Loucy (cell line): ENCODE data around the gene KRTAP10-9.

Experiments
- H2AFZ ChIP-seq: fragments of 200-600 bp; sonication (generic); 2 replicates; pipeline ENCODE4 v1.6.0; 2016; ENCODE audit warnings: antibody characterized with exemption, mild to moderate bottlenecking, low read length, moderate library complexity
- H3F3A ChIP-seq: fragments of 200-600 bp; 2 replicates; pipeline ENCODE4 v1.6.0; 2016; ENCODE audit warnings: antibody characterized with exemption, low read depth, mild to moderate bottlenecking
- H3K27me3 ChIP-seq: fragments of 200-600 bp; sonication (generic); 2 replicates; pipeline ENCODE4 v1.6.1; 2014; ENCODE audit warnings: low read length, mild to moderate bottlenecking; ENCODE audit not compliant: insufficient read depth, poor library complexity, severe bottlenecking
- H3K36me3 ChIP-seq: fragments of 200-600 bp; sonication (generic); 2 replicates; pipeline ENCODE4 v1.6.1; 2016; ENCODE audit warnings: low read length; ENCODE audit not compliant: insufficient read depth
- H3K4me1 ChIP-seq: fragments of 200-600 bp; sonication (generic); 2 replicates; pipeline ENCODE4 v1.5.1; 2014; ENCODE audit warnings: low read length, mild to moderate bottlenecking; ENCODE audit not compliant: insufficient read depth, poor library complexity, severe bottlenecking
- H3K4me2 ChIP-seq: fragments of 200-600 bp; sonication (generic); 2 replicates; pipeline ENCODE4 v1.6.0; 2014; ENCODE audit warnings: antibody characterized with exemption, low read length, low read depth, mild to moderate bottlenecking; ENCODE audit not compliant: poor library complexity, severe bottlenecking
- H3K4me3 ChIP-seq: fragments of 200-600 bp; sonication (generic); 2 replicates; pipeline ENCODE4 v1.5.1; 2014; ENCODE audit warnings: low read length, mild to moderate bottlenecking, mixed read lengths; ENCODE audit not compliant: poor library complexity, severe bottlenecking
- H3K79me2 ChIP-seq: fragments of 200-600 bp; sonication (generic); 2 replicates; pipeline ENCODE4 v1.6.1; 2014; ENCODE audit warnings: low read length; ENCODE audit not compliant: insufficient read depth
- H3K9ac ChIP-seq: fragments of 200-600 bp; sonication (generic); 2 replicates; pipeline ENCODE4 v1.6.0; 2014; ENCODE audit warnings: mild to moderate bottlenecking, low read depth, low read length, moderate library complexity; ENCODE audit not compliant: poor library complexity, severe bottlenecking
- H3K9me2 ChIP-seq: fragments of 200-600 bp; sonication (generic); replicated peaks from 2 replicates; pipeline ENCODE4 v1.6.1; 2016; ENCODE audit warnings: low read depth, low read length, mixed read lengths
- H3K9me3 ChIP-seq: fragments of 200-600 bp; sonication (generic); 2 replicates; pipeline ENCODE4 v1.6.1; 2014; ENCODE audit warnings: mild to moderate bottlenecking, antibody characterized with exemption, low read length, low read depth; ENCODE audit not compliant: insufficient read depth
- H4K20me1 ChIP-seq: fragments of 200-600 bp; sonication (generic); 2 replicates; pipeline ENCODE4 v1.6.0; 2014; ENCODE audit warnings: antibody characterized with exemption, low read length, mild to moderate bottlenecking; ENCODE audit not compliant: insufficient read depth, poor library complexity, severe bottlenecking
- EZH2phosphoT487 ChIP-seq: fragments of 200-600 bp; IDR thresholded peaks from 2 replicates; pipeline ENCODE4 v1.6.1; 2018; ENCODE audit warnings: antibody characterized with exemption, mild to moderate bottlenecking, moderate library complexity, borderline replicate concordance
- TF ChIP-seq, protein P1 (sequence below): fragments of 200-600 bp; sonication (generic); conservative IDR thresholded peaks from 2 replicates; pipeline ENCODE4 v1.5.1; 2014; ENCODE audit warnings: mild to moderate bottlenecking, antibody characterized with exemption, low read length

Gene KRTAP10-9

DNA sequence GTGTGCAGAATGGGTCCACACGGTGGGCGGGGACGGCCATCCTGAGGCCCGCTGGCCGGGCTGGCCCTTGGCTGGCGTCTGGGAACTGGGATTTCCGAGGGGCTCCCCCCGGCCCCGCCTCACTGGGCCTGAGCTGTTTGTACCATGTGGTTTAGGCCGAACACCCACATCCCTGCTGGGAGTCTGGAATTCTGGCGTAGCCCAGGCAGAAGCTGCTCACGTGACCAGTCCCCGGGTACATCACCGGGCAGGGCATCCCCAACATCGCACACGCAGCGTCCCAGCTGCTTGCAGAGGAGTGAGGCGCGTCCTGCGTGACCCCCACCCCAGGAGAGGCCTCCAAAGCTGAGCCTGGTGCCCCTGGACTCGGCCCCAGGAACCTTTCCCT is 24.4 kb upstream of the KRTAP10-9 start:
- no peak overlapping the region for H3K4me2 ChIP-seq
- H3K79me2 ChIP-seq: no peaks in the 10 kb centered on the region
- no peak overlapping the region for H2AFZ ChIP-seq
- H3F3A ChIP-seq: no peaks in the 10 kb centered on the region
- H3K27me3 ChIP-seq: no peaks in the 10 kb centered on the region
- H3K9me3 ChIP-seq: no peaks in the 10 kb centered on the region
- no peaks in the 10 kb centered on the region for H3K4me1 ChIP-seq
- no peak overlapping the region for H3K9ac ChIP-seq
- no peaks in the 10 kb centered on the region for H3K36me3 ChIP-seq
- H3K9me2 ChIP-seq: no peaks in the 10 kb centered on the region
- H4K20me1 ChIP-seq: no peaks in the 10 kb centered on the region
- no peak for TF ChIP-seq EZH2phosphoT487
- TF ChIP-seq, protein P1, sequence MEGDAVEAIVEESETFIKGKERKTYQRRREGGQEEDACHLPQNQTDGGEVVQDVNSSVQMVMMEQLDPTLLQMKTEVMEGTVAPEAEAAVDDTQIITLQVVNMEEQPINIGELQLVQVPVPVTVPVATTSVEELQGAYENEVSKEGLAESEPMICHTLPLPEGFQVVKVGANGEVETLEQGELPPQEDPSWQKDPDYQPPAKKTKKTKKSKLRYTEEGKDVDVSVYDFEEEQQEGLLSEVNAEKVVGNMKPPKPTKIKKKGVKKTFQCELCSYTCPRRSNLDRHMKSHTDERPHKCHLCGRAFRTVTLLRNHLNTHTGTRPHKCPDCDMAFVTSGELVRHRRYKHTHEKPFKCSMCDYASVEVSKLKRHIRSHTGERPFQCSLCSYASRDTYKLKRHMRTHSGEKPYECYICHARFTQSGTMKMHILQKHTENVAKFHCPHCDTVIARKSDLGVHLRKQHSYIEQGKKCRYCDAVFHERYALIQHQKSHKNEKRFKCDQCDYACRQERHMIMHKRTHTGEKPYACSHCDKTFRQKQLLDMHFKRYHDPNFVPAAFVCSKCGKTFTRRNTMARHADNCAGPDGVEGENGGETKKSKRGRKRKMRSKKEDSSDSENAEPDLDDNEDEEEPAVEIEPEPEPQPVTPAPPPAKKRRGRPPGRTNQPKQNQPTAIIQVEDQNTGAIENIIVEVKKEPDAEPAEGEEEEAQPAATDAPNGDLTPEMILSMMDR: no peak
- no peak overlapping the region for H3K4me3 ChIP-seq

DNA sequence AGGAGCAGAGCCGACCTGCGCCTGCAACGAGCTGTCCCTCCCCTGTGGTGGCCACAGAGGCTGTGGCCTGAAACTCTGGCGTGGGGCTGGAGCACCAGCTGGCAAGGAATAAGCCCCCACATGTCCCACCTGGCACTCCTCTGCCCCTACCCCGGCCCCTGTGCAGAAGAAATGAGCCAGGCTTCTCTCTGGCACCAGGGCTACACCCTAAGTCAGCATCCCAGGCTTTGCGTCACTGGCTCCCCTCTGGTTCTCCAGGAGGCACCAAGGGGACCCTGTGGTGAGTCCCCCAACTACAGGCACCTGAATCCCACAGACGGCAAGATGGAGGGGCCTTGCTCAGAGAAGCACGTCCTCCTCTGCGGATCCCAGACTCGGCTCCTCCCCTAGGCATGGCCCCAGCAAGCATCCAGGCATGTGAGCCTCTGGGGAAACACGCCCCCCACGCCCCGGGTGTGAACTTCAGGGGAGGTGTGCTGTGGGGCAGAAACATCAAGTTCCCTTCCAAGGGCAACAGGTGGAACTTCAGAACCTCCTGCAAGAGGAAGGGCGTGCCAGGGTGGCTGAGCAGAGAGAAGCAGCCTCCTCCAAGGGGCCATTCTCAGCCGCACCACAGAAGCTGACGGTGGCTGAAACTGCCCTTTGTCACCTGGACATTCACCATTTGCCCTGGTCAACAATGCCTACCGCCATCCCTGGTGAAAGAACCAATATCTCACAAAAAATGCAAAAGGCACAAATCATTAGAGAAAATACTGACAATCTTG is 23.6 kb upstream of the KRTAP10-9 start:
- Histone ChIP-seq H3K27me3 (no peaks in the 10 kb centered on the region), H4K20me1 (no peaks in the 10 kb centered on the region), H3K79me2 (no peaks in the 10 kb centered on the region), H3K4me3 (no peak overlapping the region), H3K9me2 (no peaks in the 10 kb centered on the region), H3K4me1 (no peaks in the 10 kb centered on the region), H3F3A (no peaks in the 10 kb centered on the region), H3K9me3 (no peaks in the 10 kb centered on the region), H3K9ac (no peak overlapping the region), H3K36me3 (no peaks in the 10 kb centered on the region), H2AFZ (no peak overlapping the region), H3K4me2 (no peak overlapping the region)
- no peak for TF ChIP-seq EZH2phosphoT487
- TF ChIP-seq, protein P1: no peak

DNA sequence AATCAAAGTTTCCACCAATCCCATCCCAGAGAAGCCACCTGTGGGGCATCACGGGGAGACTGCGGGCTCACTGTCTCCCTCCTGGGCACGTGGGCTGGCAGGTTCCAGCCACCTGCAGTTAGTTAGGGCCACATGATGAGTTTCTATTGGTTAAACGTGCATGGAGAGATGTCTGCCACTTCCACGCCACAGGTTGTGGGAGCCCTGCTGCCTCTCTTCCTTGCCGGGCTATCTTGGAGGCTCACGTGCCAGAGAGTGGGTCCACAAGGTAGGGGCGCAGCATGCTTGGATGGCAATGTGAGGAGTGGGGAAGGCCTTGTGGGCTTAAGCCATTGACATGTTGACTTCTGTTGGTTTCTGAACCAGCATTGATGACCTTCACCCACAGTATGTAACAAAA is 23.0 kb upstream of the KRTAP10-9 start:
- Histone ChIP-seq H3K4me3 (no peak overlapping the region), H3K4me1 (no peaks in the 10 kb centered on the region), H3K9me2 (no peaks in the 10 kb centered on the region), H3K9me3 (no peaks in the 10 kb centered on the region), H3F3A (no peaks in the 10 kb centered on the region), H3K4me2 (no peak overlapping the region), H2AFZ (no peak overlapping the region), H3K79me2 (no peaks in the 10 kb centered on the region), H3K27me3 (no peaks in the 10 kb centered on the region), H4K20me1 (no peaks in the 10 kb centered on the region), H3K9ac (no peak overlapping the region), H3K36me3 (no peaks in the 10 kb centered on the region)
- TF ChIP-seq, protein P1: no peak
- TF ChIP-seq EZH2phosphoT487: no peak
